DMS 273 treated with DMSO at 0.1 percent for 48 hours (cell line): ENCODE results near the gene DR1.
"Not testable (repeated sequence)": the region's sequence is repeated elsewhere in the genome, so short reads cannot be mapped to it uniquely, and the experiment has no call there.

Experiments
- DNase-seq: peaks from one replicate; lab custom pipeline; 2025; lab: John Stamatoyannopoulos, UW

DR1 gene

DNA sequence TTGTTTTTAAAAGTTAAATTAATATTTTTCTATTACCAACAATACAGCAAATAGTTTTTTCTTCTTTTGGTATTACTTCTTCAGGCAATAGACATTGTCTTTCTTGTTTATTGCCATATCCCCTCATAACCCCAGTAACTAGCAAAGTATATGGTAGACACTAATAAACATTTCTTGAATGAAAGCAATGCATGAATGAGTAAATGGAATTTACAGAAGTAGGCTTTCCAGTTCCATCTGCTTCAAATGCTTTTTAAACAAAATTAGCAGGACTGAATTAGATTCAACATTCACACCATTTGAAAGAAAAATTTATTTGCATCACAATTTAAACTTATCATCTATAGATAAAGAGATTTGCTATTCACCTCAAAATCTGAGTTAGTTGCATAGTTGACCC lies 5.6 kb upstream of the DR1 start:
- no peak for DNase-seq

GRCh38 chr1:93344484-93344883 lies 1.2 kb upstream of the DR1 start:
- DNase-seq, result no peak

- DNase-seq, result no peak
Observed at GRCh38 chr1:93344886-93345632, 648 bp upstream of the DR1 start.

DNA sequence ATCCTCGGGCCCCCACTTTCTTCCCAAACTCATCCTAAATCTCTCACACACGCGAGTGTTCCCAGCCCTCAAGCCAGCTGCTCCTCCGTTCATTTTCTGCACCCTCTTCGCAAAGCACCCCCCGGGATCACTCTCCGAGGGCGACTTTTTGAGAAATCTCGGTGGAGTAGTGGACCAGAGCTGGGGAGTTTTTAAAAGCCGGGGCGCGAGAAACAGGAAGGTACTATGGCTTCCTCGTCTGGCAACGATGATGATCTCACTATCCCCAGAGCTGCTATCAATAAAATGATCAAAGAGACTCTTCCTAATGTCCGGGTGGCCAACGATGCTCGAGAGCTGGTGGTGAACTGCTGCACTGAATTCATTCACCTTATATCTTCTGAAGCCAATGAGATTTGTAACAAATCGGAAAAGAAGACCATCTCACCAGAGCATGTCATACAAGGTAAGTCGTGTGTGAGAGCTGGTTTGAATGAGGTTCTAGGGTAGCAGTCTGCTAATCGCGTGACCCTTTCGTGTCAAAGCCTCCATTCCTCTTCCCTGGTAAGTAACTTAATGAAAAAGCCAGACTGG lies 800 bp downstream of the DR1 start:
- no peak for DNase-seq

DNA sequence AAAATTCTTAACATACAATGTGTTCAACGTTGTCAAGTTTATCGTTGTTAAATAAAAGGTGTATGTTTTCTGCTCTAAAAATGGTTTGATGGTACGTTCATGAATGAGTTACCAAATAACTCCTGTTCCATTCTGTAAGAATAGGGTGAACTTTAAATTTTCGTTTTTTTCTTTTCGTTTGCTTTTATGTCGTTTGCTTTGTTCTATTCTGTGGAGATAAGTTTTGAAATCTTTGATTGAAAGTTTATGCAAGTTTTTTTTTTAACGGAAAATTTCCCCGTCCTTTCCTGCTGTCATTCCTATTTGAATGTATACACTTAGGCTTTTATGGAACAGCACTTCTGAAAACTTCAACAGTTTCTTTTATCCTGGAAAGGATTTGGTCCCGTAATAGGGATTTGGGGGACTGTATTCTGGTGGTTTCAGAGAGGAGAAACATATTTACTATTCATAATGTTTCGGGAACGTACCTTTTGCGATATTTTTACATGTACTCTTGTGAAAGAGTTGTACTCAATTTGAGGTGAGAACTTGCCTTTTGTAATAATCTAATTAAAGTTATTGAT lies 1.7 kb downstream of the DR1 start:
- no peak for DNase-seq

DNA sequence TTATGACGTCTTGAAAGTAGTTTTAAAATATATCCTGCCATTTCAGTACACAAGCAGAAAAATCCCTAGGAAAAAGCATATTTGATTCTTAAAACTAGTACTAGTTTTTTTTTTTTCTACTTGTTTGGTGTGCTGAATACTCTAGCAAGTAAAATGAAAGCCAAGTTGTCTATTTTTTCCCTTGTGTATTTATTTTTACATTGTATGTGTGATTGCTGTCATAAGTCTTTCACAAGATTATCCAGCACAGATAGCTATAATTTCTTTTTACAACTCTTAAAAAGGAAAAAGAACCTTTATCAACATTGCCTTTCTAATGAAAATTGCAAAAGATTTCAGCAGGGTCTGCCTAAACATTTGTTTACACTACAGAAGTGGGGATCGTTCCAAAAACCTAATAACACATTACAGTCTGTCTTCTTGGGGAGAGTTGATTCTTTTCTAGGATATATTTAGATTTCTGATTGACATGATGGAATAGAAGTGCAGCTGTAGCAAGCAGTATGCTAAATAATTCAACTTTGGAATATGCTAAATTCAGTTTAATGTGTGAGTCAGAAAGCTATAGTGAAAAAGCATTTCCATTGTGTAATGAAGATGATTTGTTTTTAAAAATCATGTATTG lies 2.5 kb downstream of the DR1 start:
- DNase-seq, result no peak

GRCh38 chr1:93349231-93350135 lies 3.8 kb downstream of the DR1 start:
- DNase-seq, result no peak

- DNase-seq, result no peak
Observed at GRCh38 chr1:93350322-93350721, 4.6 kb downstream of the DR1 start.

GRCh38 chr1:93350875-93351274 lies 5.2 kb downstream of the DR1 start:
- DNase-seq, result no peak

- DNase-seq, result not testable (repeated sequence)
Observed at GRCh38 chr1:93351346-93351745, 5.6 kb downstream of the DR1 start.

GRCh38 chr1:93352376-93352775 lies 6.7 kb downstream of the DR1 start:
- DNase-seq, result no peak

GRCh38 chr1:93353286-93353685 lies 7.6 kb downstream of the DR1 start:
- DNase-seq, result no peak

DNA sequence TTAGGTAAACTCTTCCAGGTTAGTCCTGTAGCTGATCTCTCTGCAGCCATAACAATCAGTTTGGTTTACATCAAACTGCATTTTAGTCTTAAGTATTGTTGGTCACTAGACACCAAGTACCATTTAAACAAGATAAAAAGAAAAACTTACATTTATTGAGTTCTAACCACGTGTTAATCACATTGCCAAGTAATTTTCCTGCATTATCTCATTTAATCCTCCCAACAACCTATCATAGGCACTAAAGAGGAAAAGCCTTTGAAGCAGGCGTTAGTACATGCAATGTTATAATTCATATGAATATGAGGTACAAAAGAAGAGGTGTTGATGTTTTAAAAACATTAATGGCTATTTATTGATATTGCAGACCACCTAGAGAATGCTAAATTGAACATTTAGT lies 9.0 kb downstream of the DR1 start:
- DNase-seq, result no peak

- no peak for DNase-seq
Observed at GRCh38 chr1:93357242-93357641, 11.5 kb downstream of the DR1 start.

DNA sequence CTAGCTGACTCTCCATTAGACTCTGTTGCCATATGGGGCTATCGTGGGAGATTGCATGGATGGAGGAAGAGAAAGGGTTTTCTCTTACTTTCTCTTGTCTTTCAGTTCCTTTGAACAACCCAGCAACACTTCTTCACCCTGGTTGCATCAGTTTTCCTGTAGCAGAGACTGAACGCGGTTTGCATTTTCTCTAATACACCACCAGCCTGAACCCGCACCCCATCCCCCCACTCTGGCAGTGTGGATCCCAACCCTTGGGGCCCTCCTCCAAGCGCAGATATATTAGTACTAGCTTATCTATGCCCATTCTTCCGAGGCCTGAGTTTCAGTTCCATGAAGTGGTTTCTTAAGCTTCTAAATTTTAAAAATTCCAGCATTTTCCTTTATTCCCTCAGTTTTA lies 12.6 kb downstream of the DR1 start:
- DNase-seq, result no peak

- no peak for DNase-seq
Observed at GRCh38 chr1:93360111-93360510, 14.4 kb downstream of the DR1 start.

DNA sequence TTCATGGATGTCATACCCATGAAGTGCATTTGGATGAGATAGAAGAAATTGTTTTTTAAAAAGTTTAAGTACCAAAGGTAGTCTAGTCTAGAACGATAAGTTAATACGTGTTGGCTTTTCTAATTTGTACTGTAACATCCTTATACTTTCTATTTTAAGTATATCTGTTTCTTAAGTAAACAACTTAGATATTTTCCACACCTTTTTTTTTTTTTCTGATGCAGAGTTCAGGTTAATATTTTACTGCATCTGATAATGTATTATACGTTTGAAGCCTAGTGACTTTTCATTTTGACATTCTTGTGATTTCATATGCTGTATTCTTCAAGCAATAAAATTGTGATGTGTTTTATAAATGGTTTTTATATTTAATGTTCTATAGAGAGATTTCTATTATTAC lies 16.5 kb downstream of the DR1 start:
- DNase-seq, result no peak

DNA sequence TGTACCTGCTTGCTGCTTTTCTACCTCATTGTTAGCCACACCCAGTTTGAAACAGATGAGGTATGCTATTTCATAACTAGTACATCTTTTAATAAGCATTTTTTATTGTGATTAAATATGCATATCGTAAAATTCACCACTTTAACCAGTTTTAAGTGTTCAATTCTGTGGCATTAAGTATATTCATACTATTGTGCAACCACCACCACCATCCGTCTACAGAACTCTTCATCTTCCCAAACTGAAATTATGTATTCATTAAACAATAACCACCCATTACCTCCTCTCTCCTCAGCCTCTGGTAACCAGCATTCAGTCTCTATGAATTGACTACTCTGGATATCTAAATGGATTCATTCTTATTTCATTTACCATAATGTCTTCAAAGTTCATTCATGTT lies 20.1 kb downstream of the DR1 start:
- no peak for DNase-seq

DNA sequence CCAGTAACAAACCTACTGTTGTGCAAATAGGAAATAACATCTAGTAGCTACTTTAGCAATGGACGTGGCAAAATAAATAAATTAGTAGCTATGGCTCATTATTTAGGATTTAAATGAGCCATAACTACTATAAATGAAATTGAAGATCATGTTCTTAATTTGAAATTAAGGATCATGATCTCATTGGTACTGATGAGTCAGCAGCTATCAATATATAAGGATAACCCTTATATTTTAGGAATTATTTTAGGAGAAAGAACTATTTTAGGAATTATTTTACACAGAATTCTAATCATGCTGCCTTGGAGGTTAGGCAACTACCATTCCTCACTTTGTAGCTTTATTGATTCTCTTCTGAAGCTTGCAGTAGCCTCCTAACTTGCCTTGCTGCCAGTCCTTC lies 24.0 kb downstream of the DR1 start:
- DNase-seq, result no peak

GRCh38 chr1:93374334-93375106 lies 28.8 kb downstream of the DR1 start:
- DNase-seq, result no peak

DNA sequence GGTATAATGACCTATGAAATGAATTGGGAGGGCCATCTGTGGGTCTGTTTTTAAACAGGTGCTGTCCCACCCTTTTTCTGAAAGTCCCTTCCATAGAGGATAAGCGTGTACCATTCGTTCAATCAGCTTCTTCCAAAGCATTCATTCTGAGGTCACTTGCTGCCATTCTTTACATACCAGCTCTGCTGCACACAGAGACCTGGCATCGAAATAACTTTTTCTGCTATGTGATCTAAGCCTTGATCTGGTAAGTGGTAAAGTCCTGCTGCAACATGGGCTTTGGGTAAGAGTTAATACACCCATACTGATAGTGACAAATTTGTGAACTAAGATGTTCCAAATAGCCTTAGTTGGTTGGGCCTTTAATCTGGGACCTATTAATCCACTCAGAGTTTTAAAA lies 38.9 kb downstream of the DR1 start:
- no peak for DNase-seq
